Activated naive CD8-positive, alpha-beta T cell treated with anti-CD3 and anti-CD28 coated beads for 36 hours (primary cell): ENCODE data around the gene TXNIP. TPM values are rescaled to one million over a fixed set of nuclear protein-coding genes. Genes with fewer than 3 reads are reported as not detected.

ENCODE experiments used
- DNase-seq: peaks from one replicate; pipeline ENCODE4 v3.0.0; 2021
- H3K27ac Mint-ChIP-seq: one replicate; pipeline ENCODE4 v1.8.0; 2022; ENCODE audit warnings: mild to moderate bottlenecking, moderate library complexity, mixed read lengths
- H3K27me3 Mint-ChIP-seq: one replicate; pipeline ENCODE4 v1.8.0; 2022; ENCODE audit warnings: mild to moderate bottlenecking, mixed read lengths
- H3K36me3 Mint-ChIP-seq: one replicate; pipeline ENCODE4 v1.8.0; 2021; ENCODE audit warnings: mild to moderate bottlenecking, mixed read lengths
- H3K4me1 Mint-ChIP-seq: one replicate; pipeline ENCODE4 v1.8.0; 2021; ENCODE audit warnings: mixed read lengths
- H3K4me3 Mint-ChIP-seq: one replicate; pipeline ENCODE4 v1.8.0; 2022; ENCODE audit warnings: mild to moderate bottlenecking, moderate library complexity, mixed read lengths
- H3K9me3 Mint-ChIP-seq: one replicate; pipeline ENCODE4 v1.8.0; 2022; ENCODE audit warnings: mixed read lengths
- total RNA-seq, 2 experiments: library from RNA; stranded (reverse); gene quantifications; one replicate each; pipeline ENCODE4 v1.2.3, GENCODE V29; 2021

The TXNIP gene
- total RNA-seq, 2 experiments from 2014 or later: 228 to 231 TPM

DNA sequence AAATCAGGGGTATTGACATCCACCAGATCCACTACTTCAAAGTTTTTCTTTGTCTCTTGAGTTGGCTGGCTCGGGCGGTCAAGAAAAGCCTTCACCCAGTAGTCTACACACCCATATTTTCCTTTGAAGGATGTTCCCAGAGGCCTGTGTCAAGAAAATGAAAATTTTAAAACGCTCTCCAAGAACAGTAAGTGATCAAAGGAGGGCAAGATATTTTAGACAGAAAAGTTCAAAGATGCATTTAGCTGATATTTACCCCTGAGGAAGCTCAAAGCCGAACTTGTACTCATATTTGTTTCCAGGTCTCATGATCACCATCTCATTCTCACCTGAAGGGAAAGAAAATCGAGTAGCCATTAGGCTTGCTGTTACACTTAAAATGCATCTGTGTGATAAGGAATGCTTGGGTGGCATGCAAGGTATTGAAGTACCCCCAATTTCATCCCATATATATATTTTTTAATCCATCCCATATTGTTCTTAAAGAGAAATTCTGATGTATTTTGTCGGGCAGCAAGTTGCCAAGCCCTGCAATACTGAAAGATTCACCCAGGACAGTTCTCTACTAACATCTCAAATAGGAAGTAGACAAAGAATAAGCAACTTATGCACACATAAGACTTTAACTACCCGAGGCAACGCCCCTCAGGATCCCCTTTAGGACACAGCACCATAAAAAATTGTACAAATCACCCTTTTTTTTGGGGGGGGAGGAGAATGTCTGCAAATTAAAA is 1.1 kb downstream of the TXNIP start:
- Mint-ChIP-seq H3K4me3 (peak overlapping the region; percentile 95), H3K4me1 (peaks cover 75% of the 10 kb centered on the region), H3K27me3 (no peaks in the 10 kb centered on the region), H3K9me3 (no peaks in the 10 kb centered on the region), H3K36me3 (peaks cover 49% of the 10 kb centered on the region), H3K27ac (peak overlapping the region; percentile 99)
- no peak for DNase-seq

- H3K27me3 Mint-ChIP-seq: no peaks in the 10 kb centered on the region
- peaks cover 72% of the 10 kb centered on the region for H3K4me1 Mint-ChIP-seq
- DNase-seq: peak; percentile 56
- peaks cover 49% of the 10 kb centered on the region for H3K36me3 Mint-ChIP-seq
- no peaks in the 10 kb centered on the region for H3K9me3 Mint-ChIP-seq
- peak overlapping the region; percentile 95 for H3K4me3 Mint-ChIP-seq
- H3K27ac Mint-ChIP-seq: peak overlapping the region; percentile 99
Observed at GRCh38 chr1:145994391-145995120, 1.8 kb downstream of the TXNIP start.

DNA sequence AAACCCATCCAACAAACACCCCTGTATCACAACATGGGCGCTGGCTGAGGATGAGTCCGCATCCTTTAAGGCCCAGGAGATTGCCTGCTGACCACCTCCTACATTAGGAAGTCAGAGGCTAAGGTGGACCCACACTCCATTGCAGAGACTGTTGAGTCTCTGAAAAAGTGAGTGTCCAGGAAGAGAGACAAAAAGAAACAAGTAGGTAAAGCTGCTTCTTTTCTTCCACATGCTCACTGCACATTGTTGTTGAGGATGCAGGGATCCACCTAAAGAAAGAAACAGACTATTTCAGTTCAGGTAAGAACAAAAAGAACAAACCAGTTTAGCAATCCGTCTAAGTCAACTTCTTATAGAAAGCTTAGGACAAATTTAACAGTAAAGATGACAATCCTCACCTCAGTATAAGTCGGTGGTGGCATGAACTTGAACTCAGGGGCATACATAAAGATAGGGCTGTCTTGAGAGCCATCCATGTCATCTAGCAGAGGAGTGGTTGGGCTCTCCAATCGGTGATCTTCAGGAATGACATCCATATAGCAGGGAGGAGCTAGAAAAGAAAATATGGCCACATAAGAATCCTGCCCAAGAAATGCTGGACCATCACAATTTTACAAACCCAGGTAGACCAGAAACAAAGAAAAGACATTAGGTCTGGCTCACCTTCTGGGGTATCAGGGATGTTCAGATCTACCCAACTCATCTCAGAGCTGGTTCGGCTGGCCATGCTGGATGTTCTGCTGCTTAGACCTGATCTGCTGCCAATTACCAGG is 2.6 kb downstream of the TXNIP start:
- no peak for DNase-seq
- peaks cover 49% of the 10 kb centered on the region for H3K36me3 Mint-ChIP-seq

DNA sequence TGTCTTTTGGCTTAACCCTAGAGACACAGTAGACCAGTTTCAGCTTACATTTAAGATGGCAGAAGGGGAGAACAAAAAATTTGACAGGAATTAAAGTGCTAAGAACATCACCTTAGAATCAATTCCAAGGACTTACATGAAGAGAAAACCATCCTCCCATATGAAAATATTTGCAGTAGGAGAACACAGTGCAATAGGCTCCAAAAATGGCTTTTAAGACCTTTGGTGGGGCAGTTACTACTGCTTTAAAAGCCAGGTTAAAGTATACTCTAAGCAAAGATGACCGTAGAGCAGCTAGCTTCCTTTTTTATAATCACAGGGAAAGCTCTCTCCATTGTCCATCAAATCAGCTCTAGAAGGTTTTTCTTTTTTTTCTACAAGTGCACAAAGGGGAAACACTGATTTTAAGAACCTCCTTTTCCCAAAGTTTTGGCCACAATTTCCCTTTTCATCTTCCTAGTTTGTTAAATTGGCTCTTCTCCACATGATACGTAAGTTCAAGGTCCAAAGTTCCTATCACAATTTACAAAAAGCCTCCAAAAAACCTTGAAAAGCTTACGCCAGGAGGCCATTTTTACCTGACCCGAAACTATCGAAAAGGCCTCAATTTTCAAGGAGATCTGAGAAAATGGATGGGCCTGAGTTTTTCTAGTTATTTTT is 3.3 kb downstream of the TXNIP start:
- peaks cover 49% of the 10 kb centered on the region for H3K36me3 Mint-ChIP-seq
- H3K9me3 Mint-ChIP-seq: no peaks in the 10 kb centered on the region
- H3K27ac Mint-ChIP-seq: peak overlapping the region; percentile 99
- DNase-seq: no peak
- no peaks in the 10 kb centered on the region for H3K27me3 Mint-ChIP-seq
- peak overlapping the region; percentile 95 for H3K4me3 Mint-ChIP-seq
- H3K4me1 Mint-ChIP-seq: peaks cover 68% of the 10 kb centered on the region

More for the DNA sequence above, 2.6 kb downstream of the TXNIP start:
- H3K4me1 Mint-ChIP-seq: peaks cover 68% of the 10 kb centered on the region
- H3K27ac Mint-ChIP-seq: peak overlapping the region; percentile 99
- no peaks in the 10 kb centered on the region for H3K27me3 Mint-ChIP-seq
- H3K9me3 Mint-ChIP-seq: no peaks in the 10 kb centered on the region
- H3K4me3 Mint-ChIP-seq: peak overlapping the region; percentile 95

- Mint-ChIP-seq H3K36me3 (peaks cover 49% of the 10 kb centered on the region), H3K4me3 (peak overlapping the region; percentile 95), H3K27me3 (no peaks in the 10 kb centered on the region), H3K4me1 (peaks cover 68% of the 10 kb centered on the region), H3K9me3 (no peaks in the 10 kb centered on the region), H3K27ac (peak overlapping the region; percentile 99)
- no peak for DNase-seq
Observed at GRCh38 chr1:145992502-145992936, 3.9 kb downstream of the TXNIP start.

DNA sequence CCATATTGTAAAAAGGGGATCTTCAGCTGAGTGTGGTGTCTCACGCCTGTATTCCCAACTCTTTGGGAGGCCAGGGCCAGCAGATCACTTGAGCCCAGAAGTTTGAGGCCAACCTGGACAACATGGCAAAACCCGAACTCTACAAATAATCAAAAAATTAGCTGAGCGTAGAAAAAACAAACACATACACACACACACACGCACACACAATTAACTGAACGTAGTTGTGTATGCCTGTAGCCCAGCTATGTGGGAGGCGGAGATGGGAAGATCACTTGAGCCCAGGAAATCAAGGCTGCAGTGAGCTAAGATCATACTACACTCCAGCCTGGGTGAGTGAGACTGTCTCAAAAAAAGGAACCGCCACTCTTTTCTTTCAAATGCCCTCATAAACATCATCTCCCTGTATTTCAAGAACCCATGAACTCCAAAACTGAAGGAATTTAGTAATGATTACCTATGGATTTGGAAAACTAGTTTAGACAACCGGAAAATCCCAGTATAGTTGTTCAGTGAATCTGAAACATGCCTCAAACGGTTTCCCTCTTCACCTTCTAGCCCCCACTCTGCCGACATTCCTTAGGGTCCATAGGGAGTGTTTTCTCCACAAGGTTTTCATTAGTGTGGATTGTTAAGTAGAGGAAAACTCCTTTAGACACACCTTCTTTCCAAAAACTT is 4.5 kb downstream of the TXNIP start:
- H3K27ac Mint-ChIP-seq: peak overlapping the region; percentile 99
- H3K4me3 Mint-ChIP-seq: peak overlapping the region; percentile 95
- H3K36me3 Mint-ChIP-seq: peaks cover 49% of the 10 kb centered on the region
- DNase-seq: no peak
- H3K9me3 Mint-ChIP-seq: no peaks in the 10 kb centered on the region
- peaks cover 63% of the 10 kb centered on the region for H3K4me1 Mint-ChIP-seq
- no peaks in the 10 kb centered on the region for H3K27me3 Mint-ChIP-seq

DNA sequence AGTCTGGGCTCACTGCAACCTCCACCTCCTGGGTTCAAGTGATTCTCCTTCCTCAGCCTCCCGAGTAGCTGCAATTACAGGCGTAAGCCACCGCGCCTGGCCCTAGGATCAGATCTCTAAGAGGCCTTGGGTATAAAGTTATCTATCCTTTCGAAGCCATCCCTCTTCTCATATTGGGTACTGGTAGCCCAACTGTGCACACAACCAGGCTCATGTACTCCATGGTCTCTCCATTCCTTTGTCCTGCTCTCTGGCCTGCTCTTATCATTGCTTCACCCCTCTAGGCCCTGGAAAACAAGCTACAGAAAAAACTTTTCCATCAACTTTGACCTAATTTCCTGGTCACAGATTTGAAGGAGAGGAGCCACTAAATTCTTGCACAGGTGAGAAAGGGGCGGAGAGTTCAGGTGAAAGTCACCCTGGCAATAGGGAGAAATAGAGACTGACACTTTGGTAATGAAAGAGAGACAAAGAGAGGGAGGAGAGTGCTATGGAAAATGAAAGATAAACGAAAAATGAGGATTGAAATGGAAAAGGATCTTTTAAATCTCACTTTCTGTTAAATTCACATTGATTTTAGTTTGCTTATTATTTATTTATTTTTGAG is 6.0 kb downstream of the TXNIP start:
- Mint-ChIP-seq H3K9me3 (no peaks in the 10 kb centered on the region), H3K27ac (peak overlapping the region; percentile 40), H3K4me1 (peaks cover 72% of the 10 kb centered on the region), H3K27me3 (no peaks in the 10 kb centered on the region), H3K36me3 (peaks cover 37% of the 10 kb centered on the region), H3K4me3 (peak overlapping the region; percentile 35)
- no peak for DNase-seq

GRCh38 chr1:145988773-145989172 is 7.6 kb downstream of the TXNIP start:
- H3K4me1 Mint-ChIP-seq: peaks cover 75% of the 10 kb centered on the region
- H3K36me3 Mint-ChIP-seq: peaks cover 21% of the 10 kb centered on the region
- H3K4me3 Mint-ChIP-seq: no peak overlapping the region
- no peak for DNase-seq
- H3K9me3 Mint-ChIP-seq: no peaks in the 10 kb centered on the region
- peak overlapping the region; percentile 80 for H3K27ac Mint-ChIP-seq
- H3K27me3 Mint-ChIP-seq: no peaks in the 10 kb centered on the region

DNA sequence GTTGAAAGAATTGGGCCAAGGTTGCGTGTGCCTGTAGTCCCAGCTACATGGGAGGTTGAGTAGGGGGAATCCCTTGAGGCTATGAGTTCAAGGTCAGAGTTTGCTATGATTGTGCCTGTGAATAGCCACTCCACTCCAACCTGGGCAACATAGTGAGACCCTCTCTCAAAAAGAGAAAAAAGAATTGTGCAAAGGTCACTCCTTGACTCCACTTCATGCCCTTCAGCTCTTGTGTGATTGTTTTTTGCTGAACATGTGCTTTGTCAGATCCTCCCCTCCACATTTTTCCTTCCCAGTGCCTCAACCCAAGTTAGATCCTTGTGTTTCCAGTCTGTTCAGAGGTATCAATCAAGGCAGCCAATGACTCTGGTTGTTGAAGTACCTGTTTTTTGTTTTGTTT is 8.5 kb downstream of the TXNIP start:
- no peaks in the 10 kb centered on the region for H3K9me3 Mint-ChIP-seq
- peaks cover 76% of the 10 kb centered on the region for H3K4me1 Mint-ChIP-seq
- no peaks in the 10 kb centered on the region for H3K27me3 Mint-ChIP-seq
- peaks cover 13% of the 10 kb centered on the region for H3K36me3 Mint-ChIP-seq
- H3K4me3 Mint-ChIP-seq: no peak overlapping the region
- no peak for DNase-seq
- H3K27ac Mint-ChIP-seq: peak overlapping the region; percentile 21

DNA sequence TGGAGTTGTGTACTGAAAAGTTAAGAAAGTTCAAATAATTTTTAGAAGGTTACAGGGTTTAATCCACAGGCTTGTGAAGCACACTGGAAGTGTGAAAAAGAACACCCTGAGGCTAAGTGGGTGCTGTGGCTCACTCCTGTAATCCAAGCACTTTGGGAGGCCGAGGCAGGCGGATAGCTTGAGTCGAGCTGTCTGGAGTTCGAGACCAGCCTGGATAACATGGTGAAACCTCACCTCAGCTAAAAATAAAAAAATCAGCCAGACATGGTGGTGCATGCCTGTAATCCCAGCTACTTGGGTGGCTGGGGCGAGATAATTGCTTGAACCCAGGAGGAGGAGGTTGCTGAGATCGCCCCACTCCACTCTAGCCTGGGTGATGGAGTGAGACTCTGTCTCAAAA is 9.8 kb downstream of the TXNIP start:
- H3K27ac Mint-ChIP-seq: no peak overlapping the region
- H3K4me1 Mint-ChIP-seq: peaks cover 76% of the 10 kb centered on the region
- H3K27me3 Mint-ChIP-seq: no peaks in the 10 kb centered on the region
- DNase-seq: no peak
- H3K36me3 Mint-ChIP-seq: peaks cover under 1% of the 10 kb centered on the region
- H3K4me3 Mint-ChIP-seq: no peak overlapping the region
- H3K9me3 Mint-ChIP-seq: no peaks in the 10 kb centered on the region

DNA sequence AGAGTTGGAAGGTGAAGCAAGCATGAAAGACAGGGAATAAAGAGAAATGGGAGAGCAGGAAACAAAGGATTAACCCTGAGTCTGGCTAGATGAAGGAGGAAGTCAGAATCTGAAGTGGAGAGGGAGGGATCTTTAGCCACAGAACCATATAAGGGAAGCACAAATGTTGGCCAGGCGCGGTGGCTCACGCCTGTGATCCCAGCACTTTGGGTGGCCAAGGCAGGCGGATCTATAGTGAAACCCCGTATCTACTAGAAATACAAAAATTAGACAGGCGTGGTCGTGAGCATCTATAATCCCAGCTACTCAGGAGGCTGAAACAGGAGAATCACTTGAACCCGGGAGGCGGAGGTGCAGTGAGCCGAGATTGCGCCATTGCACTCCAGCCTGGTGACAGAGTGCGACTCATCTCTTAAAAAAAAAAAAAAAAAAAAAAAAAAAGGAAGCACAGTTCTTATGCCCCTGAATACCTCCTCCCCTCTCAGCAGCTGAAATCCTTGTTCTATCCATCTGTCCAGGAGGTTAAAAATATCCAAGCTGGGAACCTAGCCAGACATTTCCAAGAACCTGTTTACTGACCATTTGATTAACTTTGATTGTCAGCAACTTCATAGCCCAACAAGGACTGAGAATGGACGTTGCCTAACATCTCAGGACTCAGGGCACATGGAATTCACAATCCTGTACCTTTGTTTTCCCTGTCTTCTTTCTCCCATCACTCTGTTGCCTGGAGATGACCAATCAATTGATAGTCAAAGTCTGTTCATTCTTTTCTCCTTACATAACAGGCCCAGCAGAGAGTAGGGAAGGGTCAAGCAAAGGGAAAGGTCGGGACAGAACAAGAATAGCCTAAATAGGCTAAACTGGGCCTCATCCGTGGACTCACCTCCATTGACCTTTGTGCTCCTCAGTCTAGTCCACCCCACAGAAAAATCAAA is 10.6 kb downstream of the TXNIP start:
- H3K4me3 Mint-ChIP-seq: peak overlapping the region; percentile 36
- no peaks in the 10 kb centered on the region for H3K36me3 Mint-ChIP-seq
- peak overlapping the region; percentile 32 for H3K27ac Mint-ChIP-seq
- peaks cover 73% of the 10 kb centered on the region for H3K4me1 Mint-ChIP-seq
- H3K9me3 Mint-ChIP-seq: no peaks in the 10 kb centered on the region
- H3K27me3 Mint-ChIP-seq: no peaks in the 10 kb centered on the region
- DNase-seq: no peak

- DNase-seq: no peak
- H3K4me3 Mint-ChIP-seq: peak overlapping the region; percentile 36
- peak overlapping the region; percentile 32 for H3K27ac Mint-ChIP-seq
- H3K27me3 Mint-ChIP-seq: no peaks in the 10 kb centered on the region
- peaks cover 67% of the 10 kb centered on the region for H3K4me1 Mint-ChIP-seq
- H3K36me3 Mint-ChIP-seq: no peaks in the 10 kb centered on the region
- H3K9me3 Mint-ChIP-seq: no peaks in the 10 kb centered on the region
Observed at GRCh38 chr1:145985129-145985501, 11.3 kb downstream of the TXNIP start.
